Measurements from ENCODE around the gene FXYD3. TPM values are rescaled to one million over a fixed set of nuclear protein-coding genes. Genes with fewer than 3 reads are reported as not detected.

Gene FXYD3
- total and polyA plus RNA-seq, 2 of the 13 experiments (the other 11 are each of a cell fraction or from before 2014, with no cell fraction given): 4.9 TPM; not detected in 1

DNA sequence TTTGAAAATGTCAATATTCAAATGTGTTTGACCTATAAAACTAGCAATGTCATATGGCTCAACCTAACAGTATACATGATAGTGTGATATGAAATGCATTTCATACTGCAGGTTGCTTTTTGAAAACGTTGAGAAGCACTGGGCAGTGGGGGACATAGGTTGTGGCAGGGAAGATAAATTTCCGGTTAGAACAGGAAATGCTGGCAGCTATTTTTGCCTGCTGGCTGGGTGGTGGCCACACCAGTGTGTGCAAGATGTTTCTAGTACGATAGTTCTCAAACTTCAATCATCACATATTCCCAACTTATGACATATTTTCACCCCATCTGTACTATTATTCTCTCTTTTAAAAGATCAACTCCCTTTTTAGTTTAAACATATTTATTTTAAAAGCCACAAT, 56.1 kb downstream of the FXYD3 start:
- BruUV-seq (replicated peaks): no TSS peak
- H3K27me3 ChIP-seq (ENCODE audit: control insufficient read depth in 1 of 2, insufficient read depth in 2 of 2, low read length in 2 of 2): peaks cover 0 to 6% of the 10 kb centered on the region in 2 experiments; a peak in 2 of 5 replicates
- H2AFZ ChIP-seq (ENCODE audit: low read length): no peak overlapping the region
- H4K20me1 ChIP-seq (ENCODE audit: insufficient read depth, low read length): no peaks in the 10 kb centered on the region
- intact Hi-C loops (cut with micrococcal nuclease; ENCODE audit: unreplicated experiment) (no loop called here), in situ Hi-C loops (cut with HindIII; ENCODE audit: extremely low pct_ligation_motif_present, low pct_unique_long_range_greater_than_20kb) (no loop called here)
- TF ChIP-seq ZNF3 (CRISPR knock-in tag; IDR thresholded peaks at IDR 0.05): no peak
- TF ChIP-seq GABPB1 (CRISPR knock-in tag; IDR thresholded peaks at IDR 0.05): no peak
- no peak for TF ChIP-seq RFXAP (CRISPR knock-in tag; IDR thresholded peaks at IDR 0.05; ENCODE audit: borderline replicate concordance)
- TF ChIP-seq CEBPB (IDR thresholded peaks at IDR 0.05; ENCODE audit: borderline replicate concordance, low read depth, low read length): no peak
- TF ChIP-seq FIP1L1 (IDR thresholded peaks at IDR 0.05; ENCODE audit: borderline replicate concordance, insufficient read depth, low read depth, low read length): no peak
- H3K4me1 ChIP-seq (ENCODE audit: insufficient read depth, low read length): no peaks in the 10 kb centered on the region
- no peaks in the 10 kb centered on the region for H3K79me2 ChIP-seq (ENCODE audit: insufficient read depth, low read length)
- no peak overlapping the region for H3K9ac ChIP-seq (ENCODE audit: insufficient read depth, low read depth, low read length)
- H3K4me2 ChIP-seq (ENCODE audit: low read depth, low read length): no peak overlapping the region
- 60% methylated on average over 3 of the region's 3 CpGs for WGBS (ENCODE audit: low lambda C conversion rate)
- H3K4me3 ChIP-seq (replicated peaks in 1 of 3; ENCODE audit: insufficient read depth in 1 of 3, low read depth in 2 of 3, low read length in 3 of 3): no peak overlapping the region
- ChIA-PET POLR2A (no interaction called here), CTCF (ENCODE audit: low intra/inter-chr PET ratio, low total read pairs) (no interaction called here)
- no peak overlapping the region for H3K27ac ChIP-seq (ENCODE audit: extremely low read length, insufficient read depth, low read length)
- no peak for ATAC-seq
- no peak for FAIRE-seq
- H3K36me3 ChIP-seq (replicated peaks in 1 of 2; ENCODE audit: control insufficient read depth in 1 of 2, insufficient read depth in 2 of 2, low read length in 2 of 2): no peaks in the 10 kb centered on the region
- H3K9me3 ChIP-seq (ENCODE audit: low read length): peaks cover under 1% of the 10 kb centered on the region; the same call in 1 of the 2 replicates
- DNase-seq (ENCODE audit: low spot score): no peak

Small RNAs within 50 kb of the gene (small RNA-seq; reads per million reads assigned to genes)
- gene AC020907.2 (ENCODE audit: insufficient read depth in 2 of 3, insufficient read length in 3 of 3, low read depth in 2 of 3, low replicate concordance in 1 of 3): 0 reads per million in 3 experiments

Other genes starting within 250 kb of the FXYD3 start
- gene ZNF30, start 188.9 kb upstream of the FXYD3 start, total RNA-seq (2016; rRNA removed; fragmentation: Illumina TruSeq; extraction: Trizol): 4.4 and 6.2 TPM in 2 replicates
- 2.1 and 2.3 TPM in 2 replicates for gene ZNF30, start 188.9 kb upstream of the FXYD3 start, polyA plus RNA-seq (2011; rRNA removed)
- 5.5 and 6.3 TPM in 2 replicates for gene ZNF792, start 151.6 kb upstream of the FXYD3 start, total RNA-seq (2016; rRNA removed; fragmentation: Illumina TruSeq; extraction: Trizol)
- 9.1 and 11.5 TPM in 2 replicates for gene ZNF792, start 151.6 kb upstream of the FXYD3 start, polyA plus RNA-seq (2011; rRNA removed)
- 8.0 and 14.7 TPM in 2 replicates for gene GRAMD1A, start 115.5 kb upstream of the FXYD3 start, total RNA-seq (2016; rRNA removed; fragmentation: Illumina TruSeq; extraction: Trizol)
- gene GRAMD1A, start 115.5 kb upstream of the FXYD3 start, polyA plus RNA-seq (2011; rRNA removed): 171 and 181 TPM in 2 replicates
- 1.5 and 2.7 TPM in 2 replicates for gene SCN1B, start 85.4 kb upstream of the FXYD3 start, total RNA-seq (2016; rRNA removed; fragmentation: Illumina TruSeq; extraction: Trizol)
- gene SCN1B, start 85.4 kb upstream of the FXYD3 start, polyA plus RNA-seq (2011; rRNA removed): 20.1 and 24.5 TPM in 2 replicates
- 23.9 and 46.7 TPM in 2 replicates for gene HPN, start 74.1 kb upstream of the FXYD3 start, total RNA-seq (2016; rRNA removed; fragmentation: Illumina TruSeq; extraction: Trizol)
- 261 and 364 TPM in 2 replicates for gene HPN, start 74.1 kb upstream of the FXYD3 start, polyA plus RNA-seq (2011; rRNA removed)
- gene LGI4, start 19.2 kb downstream of the FXYD3 start, total RNA-seq (2016; rRNA removed; fragmentation: Illumina TruSeq; extraction: Trizol): not detected in 2 replicates
- gene LGI4, start 19.2 kb downstream of the FXYD3 start, polyA plus RNA-seq (2011; rRNA removed): 2.8 and 4.2 TPM in 2 replicates
- gene FXYD1, start 23.0 kb downstream of the FXYD3 start, total RNA-seq (2016; rRNA removed; fragmentation: Illumina TruSeq; extraction: Trizol): not detected in 2 replicates
- 27.0 and 31.2 TPM in 2 replicates for gene FXYD1, start 23.0 kb downstream of the FXYD3 start, polyA plus RNA-seq (2011; rRNA removed)
- not detected in 2 replicates for gene FXYD7, start 27.4 kb downstream of the FXYD3 start, total RNA-seq (2016; rRNA removed; fragmentation: Illumina TruSeq; extraction: Trizol)
- 0.17 and 0.55 TPM in 2 replicates for gene FXYD7, start 27.4 kb downstream of the FXYD3 start, polyA plus RNA-seq (2011; rRNA removed)
- not detected in 2 replicates for gene FXYD5, start 38.9 kb downstream of the FXYD3 start, total RNA-seq (2016; rRNA removed; fragmentation: Illumina TruSeq; extraction: Trizol)
- 0.65 and 0.91 TPM in 2 replicates for gene FXYD5, start 38.9 kb downstream of the FXYD3 start, polyA plus RNA-seq (2011; rRNA removed)
- not detected in 2 replicates for gene FAM187B, start 112.9 kb downstream of the FXYD3 start, total RNA-seq (2016; rRNA removed; fragmentation: Illumina TruSeq; extraction: Trizol)
- not detected in 2 replicates for gene FAM187B, start 112.9 kb downstream of the FXYD3 start, polyA plus RNA-seq (2011; rRNA removed)
- 14.2 and 29.2 TPM in 2 replicates for gene LSR, start 133.2 kb downstream of the FXYD3 start, total RNA-seq (2016; rRNA removed; fragmentation: Illumina TruSeq; extraction: Trizol)
- gene LSR, start 133.2 kb downstream of the FXYD3 start, polyA plus RNA-seq (2011; rRNA removed): 79.2 and 111 TPM in 2 replicates
- 44.8 and 54.9 TPM in 2 replicates for gene USF2, start 153.1 kb downstream of the FXYD3 start, total RNA-seq (2016; rRNA removed; fragmentation: Illumina TruSeq; extraction: Trizol)
- 94.9 and 106 TPM in 2 replicates for gene USF2, start 153.1 kb downstream of the FXYD3 start, polyA plus RNA-seq (2011; rRNA removed)
- 25.7 and 47.6 TPM in 2 replicates for gene HAMP, start 166.7 kb downstream of the FXYD3 start, total RNA-seq (2016; rRNA removed; fragmentation: Illumina TruSeq; extraction: Trizol)
- 36.1 and 73.0 TPM in 2 replicates for gene HAMP, start 166.7 kb downstream of the FXYD3 start, polyA plus RNA-seq (2011; rRNA removed)
- gene MAG, start 176.3 kb downstream of the FXYD3 start, total RNA-seq (2016; rRNA removed; fragmentation: Illumina TruSeq; extraction: Trizol): 0.80 and 1.3 TPM in 2 replicates
- gene MAG, start 176.3 kb downstream of the FXYD3 start, polyA plus RNA-seq (2011; rRNA removed): 0.17 and 0.20 TPM in 2 replicates
- gene CD22, start 213.4 kb downstream of the FXYD3 start, total RNA-seq (2016; rRNA removed; fragmentation: Illumina TruSeq; extraction: Trizol): 0.49 and 0.71 TPM in 2 replicates
- 0.98 and 1.7 TPM in 2 replicates for gene CD22, start 213.4 kb downstream of the FXYD3 start, polyA plus RNA-seq (2011; rRNA removed)
- gene FFAR1, start 232.1 kb downstream of the FXYD3 start, total RNA-seq (2016; rRNA removed; fragmentation: Illumina TruSeq; extraction: Trizol): not detected in 2 replicates
- gene FFAR1, start 232.1 kb downstream of the FXYD3 start, polyA plus RNA-seq (2011; rRNA removed): not detected in 2 replicates
- not detected in 2 replicates for gene FFAR3, start 242.6 kb downstream of the FXYD3 start, total RNA-seq (2016; rRNA removed; fragmentation: Illumina TruSeq; extraction: Trizol)
- not detected in 2 replicates for gene FFAR3, start 242.6 kb downstream of the FXYD3 start, polyA plus RNA-seq (2011; rRNA removed)